Measurements from ENCODE around the gene NKD1.

The NKD1 gene

GRCh38 chr16:50602531-50603205 is 54.5 kb downstream of the NKD1 start:
- FAIRE-seq: no peak

DNA sequence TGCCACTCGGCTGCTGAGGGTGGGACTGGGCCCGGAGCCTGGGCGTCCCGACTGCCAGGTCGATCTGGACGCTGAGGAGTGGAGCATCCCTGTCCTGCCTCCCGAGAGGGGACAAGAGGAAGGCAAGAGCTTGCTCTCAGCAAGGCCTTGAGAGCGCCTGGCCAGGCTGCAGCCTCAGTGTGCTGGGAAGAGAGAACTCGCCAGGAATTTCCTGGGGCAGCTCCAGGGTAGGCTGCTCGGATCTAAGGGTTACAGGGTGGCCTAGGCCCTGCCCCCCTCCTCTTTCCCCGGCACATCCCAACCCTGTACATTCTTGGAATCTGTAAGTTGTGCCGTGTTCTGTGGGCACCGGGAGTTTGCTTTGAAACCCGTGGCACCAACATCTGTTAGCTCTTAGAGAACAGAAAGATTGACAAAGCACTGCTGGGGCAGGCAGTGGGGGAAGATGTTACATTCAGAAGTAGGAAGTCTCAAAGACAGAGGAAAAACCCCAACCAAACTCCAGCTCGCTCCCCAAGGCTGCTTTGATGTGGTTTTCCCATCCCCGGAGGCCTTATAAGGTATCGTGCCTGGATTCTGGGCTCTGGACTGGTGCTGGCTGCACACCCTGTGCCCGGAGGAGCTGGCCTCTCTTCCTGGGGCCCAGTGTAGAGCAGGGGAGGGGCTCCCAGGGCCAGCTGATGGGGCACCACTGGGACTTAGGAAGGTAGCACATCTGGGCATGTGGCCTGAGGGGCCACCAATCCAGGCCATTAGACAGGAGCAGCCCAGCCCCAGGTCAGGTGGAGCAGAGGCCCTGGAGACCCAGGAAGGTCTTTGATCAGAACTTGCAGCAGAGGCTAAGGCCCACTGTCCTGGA is 55.2 kb downstream of the NKD1 start:
- FAIRE-seq: no peak

- no peak for FAIRE-seq
Measured at GRCh38 chr16:50604065-50604418, 55.8 kb downstream of the NKD1 start.

GRCh38 chr16:50604610-50605009 is 56.4 kb downstream of the NKD1 start:
- no peak for FAIRE-seq

GRCh38 chr16:50605733-50606430 is 57.7 kb downstream of the NKD1 start:
- FAIRE-seq: no peak

- no peak for FAIRE-seq
Measured at GRCh38 chr16:50606431-50607050, 58.3 kb downstream of the NKD1 start.

- no peak for FAIRE-seq
Measured at GRCh38 chr16:50607051-50607431, 58.8 kb downstream of the NKD1 start.

DNA sequence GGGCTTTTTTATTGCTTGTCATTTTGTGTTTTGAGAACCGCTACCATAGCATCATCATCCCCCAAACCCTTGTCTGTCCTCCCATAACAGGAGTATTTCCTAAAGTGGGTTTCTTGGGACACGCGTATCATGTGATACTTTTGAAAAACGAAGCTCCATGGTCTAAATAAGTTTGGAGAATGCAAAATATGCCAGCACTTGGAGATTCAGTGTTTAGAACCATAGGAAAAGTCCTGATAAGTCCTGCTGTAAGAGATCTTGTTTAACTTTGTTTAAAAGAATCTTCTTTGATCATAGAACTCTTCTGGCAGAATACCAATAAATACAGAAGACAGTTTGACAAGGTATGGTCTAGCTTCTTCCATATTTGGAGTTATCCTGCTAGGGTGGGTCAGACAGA is 59.3 kb downstream of the NKD1 start:
- FAIRE-seq: no peak

GRCh38 chr16:50607970-50608557 is 59.9 kb downstream of the NKD1 start:
- no peak for FAIRE-seq

GRCh38 chr16:50609049-50609448 is 60.9 kb downstream of the NKD1 start:
- no peak for FAIRE-seq

DNA sequence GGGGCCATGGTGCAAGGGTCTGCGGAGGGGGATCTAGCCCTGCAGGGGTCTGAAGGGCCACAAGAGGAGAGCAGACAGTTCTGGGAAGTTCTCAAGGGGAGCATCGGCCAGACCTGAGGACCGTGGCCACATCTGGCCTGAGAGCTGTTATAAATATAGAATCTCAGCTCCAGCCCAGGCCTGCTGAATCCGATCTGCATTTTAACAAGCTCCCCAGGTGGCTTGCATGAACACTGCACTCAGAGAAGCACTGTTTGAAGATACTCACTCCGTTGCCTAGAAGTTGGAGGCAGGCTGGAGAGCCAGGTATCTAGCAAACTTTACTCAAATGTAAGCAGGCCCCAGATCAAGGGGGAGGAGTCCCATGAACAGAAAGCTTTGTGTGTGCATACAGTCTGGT is 61.3 kb downstream of the NKD1 start:
- FAIRE-seq: no peak

DNA sequence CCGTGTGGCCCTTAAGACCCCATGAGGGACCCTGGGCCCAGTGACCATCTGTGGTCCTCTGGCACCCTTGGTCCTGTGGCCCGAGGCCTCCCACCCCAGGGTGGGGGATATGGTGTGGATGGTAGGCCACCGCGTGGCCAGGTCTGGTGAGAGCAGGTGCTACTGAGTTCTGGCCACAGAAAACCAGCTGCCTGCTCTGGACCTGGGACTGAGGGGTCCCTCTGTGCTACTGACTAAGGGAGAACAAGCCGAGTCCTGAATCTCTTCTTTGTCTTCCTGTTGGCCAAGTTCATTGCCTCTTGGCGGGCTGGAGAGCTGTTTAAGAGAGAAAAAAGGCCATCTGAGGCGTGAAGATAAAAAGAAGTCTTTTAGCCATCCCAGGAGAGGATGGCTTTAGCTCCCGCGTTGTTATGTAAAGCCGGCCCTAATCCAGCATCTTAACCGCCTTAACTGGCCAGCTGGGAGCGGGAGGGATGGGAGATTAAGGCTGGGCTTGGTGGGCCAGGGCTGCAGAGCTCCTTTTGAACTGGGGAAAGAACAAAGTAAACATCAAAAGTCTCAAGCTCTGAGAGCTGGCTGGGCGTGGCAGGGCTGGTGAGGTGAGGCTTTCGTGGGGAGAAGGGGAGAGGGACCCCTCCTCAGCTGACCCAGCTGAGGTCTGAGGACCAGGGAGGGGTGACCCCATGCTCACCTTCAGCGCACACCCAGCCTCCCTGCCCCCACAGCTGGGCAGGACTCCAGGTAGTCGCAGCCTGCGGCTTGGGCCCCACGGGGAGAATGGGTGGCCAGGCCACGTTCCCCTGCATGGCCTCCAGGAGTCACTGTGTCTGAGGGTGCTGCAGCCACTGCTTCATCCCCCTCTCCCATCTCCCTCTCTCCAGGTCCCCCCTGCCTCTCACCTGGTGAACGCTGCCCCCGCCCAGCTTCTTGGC is 62.4 kb downstream of the NKD1 start:
- FAIRE-seq: no peak

DNA sequence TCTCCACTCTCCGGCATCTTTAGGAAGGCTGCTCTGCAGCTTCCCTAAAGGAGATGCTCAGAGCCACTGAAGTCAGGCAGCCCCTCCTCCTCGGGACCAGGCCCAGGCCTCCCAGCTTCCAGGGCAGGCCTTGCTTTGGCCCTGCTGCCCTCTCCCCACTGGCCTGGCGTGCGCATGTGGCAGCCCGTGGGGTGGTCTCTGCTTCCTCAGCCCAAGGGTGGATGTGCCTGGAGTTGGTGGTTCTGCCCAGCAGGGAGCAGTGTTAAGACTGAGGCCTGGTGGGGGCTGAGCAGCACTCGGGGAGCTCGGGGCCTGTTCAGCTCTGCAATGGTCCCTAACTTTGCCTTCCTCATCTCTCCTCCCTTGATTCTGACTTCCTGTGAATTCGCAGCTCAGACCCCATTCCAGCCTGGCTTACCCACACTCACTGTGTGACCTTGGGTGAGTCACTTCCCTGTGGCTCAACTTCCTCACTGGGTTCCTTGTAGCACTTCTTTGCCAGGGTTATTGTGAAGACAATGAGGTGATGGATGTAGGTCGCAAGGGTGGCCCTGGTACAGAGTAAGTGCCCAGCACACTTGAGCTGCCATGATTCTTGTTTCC is 63.2 kb downstream of the NKD1 start:
- FAIRE-seq: no peak

DNA sequence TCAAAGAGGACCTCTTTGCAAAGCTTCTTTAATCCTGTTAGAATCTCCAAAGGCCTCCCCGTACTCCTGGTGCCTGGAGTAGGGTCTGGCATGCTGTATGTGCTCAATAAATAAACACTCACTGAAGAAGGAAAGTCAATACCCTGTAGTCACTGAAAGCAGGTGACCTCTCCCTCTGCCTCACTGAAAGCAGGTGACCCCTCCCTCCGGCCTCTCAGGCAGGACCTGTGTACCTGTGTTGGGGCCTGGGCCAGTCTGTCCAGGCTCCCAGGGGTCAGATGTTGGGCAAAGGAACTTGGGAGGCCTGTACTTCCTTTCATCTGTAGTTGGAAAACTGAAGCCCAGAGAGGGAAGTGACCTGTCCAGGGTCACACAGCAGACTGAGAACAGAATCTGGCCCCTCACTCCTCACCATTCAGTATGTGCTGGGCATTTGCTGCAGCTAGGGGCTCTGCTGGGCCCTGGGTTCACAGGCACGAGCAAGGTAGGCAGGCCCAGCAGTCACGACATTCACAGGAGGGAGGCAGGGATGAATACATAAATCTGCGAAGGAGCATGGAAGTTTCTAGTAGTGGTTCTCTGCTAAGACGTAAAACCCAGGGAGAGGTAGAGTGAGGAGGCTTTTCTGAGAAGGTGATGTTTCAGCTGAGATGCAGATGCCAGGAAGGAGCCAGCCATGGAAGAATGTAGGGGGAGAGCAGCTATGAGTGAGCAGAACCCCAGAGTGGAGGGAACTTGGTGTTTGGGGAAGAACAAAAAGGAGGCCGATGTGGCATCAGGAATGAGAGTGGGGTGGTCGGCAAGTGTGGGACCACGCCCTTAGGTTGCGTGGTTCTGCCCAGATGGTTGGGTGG is 64.0 kb downstream of the NKD1 start:
- FAIRE-seq: no peak

DNA sequence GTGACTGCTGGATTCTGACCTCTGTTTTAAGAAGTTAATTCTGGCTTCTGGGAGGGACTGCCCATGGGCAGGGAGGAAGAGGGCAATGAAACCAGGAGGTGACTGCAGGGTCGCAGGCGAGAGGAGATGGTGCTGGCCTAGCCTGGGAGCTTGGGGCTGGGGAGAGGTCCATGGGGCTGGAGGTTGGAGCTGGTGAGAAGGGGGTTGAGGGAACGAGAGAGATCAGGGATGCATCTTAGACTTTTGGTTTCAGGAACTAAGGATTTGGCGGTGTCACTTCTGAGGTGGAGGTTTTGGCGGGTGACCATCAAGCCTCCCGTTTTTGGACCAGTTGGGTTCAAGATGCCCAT is 64.6 kb downstream of the NKD1 start:
- FAIRE-seq: no peak

GRCh38 chr16:50613281-50613963 is 65.2 kb downstream of the NKD1 start:
- FAIRE-seq: no peak

DNA sequence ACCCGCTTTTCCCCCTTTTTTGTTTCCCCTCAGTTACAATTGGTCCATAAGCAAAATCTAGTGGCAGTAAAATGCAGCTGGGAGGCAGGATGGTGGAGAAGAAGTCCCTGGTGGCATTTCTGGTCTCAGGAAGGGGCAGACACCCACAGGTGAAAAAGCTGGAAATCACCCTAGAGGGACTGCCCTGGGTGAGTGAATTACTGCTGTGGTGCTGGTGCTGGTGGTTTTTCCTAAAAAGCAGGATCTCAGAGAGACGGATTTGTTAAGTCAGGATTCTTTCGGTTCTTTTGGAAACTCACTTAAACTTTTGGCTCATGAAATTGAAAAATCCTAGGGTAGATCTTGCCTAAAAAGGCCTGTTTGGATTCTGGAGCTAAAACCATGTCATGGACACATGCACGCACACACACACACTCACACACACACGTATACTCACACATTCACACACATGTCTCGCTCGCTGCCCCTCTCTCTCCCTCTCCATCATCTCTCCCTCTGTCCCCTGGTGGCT is 65.8 kb downstream of the NKD1 start:
- FAIRE-seq: no peak

DNA sequence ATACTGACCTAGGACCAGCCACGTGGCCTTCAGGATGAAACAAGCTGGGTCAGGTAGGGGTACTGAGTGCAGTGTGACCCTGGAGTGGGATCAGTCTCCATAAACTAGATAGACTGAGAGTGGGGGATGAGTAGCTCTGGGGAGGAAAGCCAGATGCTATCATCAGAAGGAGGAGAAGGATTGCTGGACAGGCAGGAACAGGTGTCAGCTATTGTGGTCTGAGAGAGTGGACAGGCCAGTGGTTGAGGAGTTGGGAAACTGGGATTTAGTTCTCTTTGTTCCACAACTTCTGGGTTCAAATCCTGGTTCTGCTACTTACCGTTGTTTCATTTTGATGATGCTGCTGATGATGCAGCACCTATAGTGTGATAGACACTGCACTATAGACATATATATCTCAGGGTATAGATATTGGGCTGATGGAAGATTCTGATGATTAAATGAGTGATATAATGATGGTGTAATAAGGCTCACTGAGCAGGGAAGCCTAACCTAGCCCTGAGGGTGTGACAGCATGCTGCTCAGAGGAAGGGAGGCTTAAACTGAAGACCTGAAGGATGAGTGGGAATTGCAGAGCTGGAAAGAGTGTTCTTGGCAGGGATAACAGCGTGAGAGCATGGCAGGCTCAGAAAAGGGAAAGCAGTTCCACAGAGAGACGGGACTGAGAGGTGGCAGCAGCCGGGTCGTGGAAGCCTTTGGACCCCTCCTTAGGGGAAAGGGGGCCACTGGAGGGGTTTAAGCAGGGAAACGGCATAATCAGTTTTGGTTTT is 66.9 kb downstream of the NKD1 start:
- FAIRE-seq: no peak

DNA sequence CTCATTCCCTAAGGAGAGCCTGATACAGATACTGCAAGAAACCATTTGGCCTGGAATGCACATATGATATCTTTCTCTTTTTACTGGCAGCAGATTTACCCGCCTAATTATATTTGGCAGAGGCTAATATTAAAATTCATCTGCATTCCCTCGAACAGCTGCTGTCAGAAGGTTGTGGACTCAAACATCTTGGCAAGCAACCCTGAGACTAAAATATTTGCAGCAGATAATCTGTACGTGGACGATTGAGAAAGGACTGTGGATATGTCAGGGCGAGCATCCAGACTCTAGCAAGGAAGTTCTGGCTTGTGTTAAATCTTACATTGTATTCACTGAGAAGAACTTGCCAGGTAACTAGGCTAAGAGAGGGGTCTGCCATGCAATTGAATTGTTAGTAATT is 67.7 kb downstream of the NKD1 start:
- no peak for FAIRE-seq
